ENCODE data around the gene SNF8. TPM values are rescaled to one million over a fixed set of nuclear protein-coding genes. Genes with fewer than 3 reads are reported as not detected.

The SNF8 gene
- total and polyA plus RNA-seq, 2 of the 4 experiments (the other 2 are of a cell fraction), result 171 to 181 TPM

GRCh38 chr17:48890086-48890485 lies 54.6 kb downstream of the SNF8 start:
- TF ChIP-seq CEBPB (IDR thresholded peaks at IDR 0.05; ENCODE audit: low read depth, low read length), result no peak
- no peak for TF ChIP-seq RAD21 (IDR thresholded peaks at IDR 0.05; ENCODE audit: low read length)
- TF ChIP-seq BHLHE40 (IDR thresholded peaks at IDR 0.05; ENCODE audit: low read depth, low read length), result no peak
- TF ChIP-seq NFE2L2 (IDR thresholded peaks at IDR 0.05; ENCODE audit: low read depth, low read length), result no peak
- no peak for TF ChIP-seq USF2 (IDR thresholded peaks at IDR 0.05; ENCODE audit: low read depth, low read length)
- Histone ChIP-seq H4K91ac (ENCODE audit: insufficient read depth, low read depth, low read length) (no peak overlapping the region), H3K14ac (replicated peaks; ENCODE audit: low read depth, low read length) (no peak overlapping the region), H2AK5ac (ENCODE audit: low read depth, low read length) (no peak overlapping the region), H2AFZ (replicated peaks; ENCODE audit: low read length, poor library complexity) (no peak overlapping the region), H3K27ac (ENCODE audit: insufficient read depth, low read length) (no peak overlapping the region), H2BK120ac (ENCODE audit: low read depth, low read length) (no peak overlapping the region), H3K27me3 (ENCODE audit: control insufficient read depth, insufficient read depth, low read length) (no peaks in the 10 kb centered on the region), H4K5ac (ENCODE audit: low read depth, low read length) (no peak overlapping the region), H3K79me1 (ENCODE audit: low read depth in 1 of 2, low read length in 2 of 2) (peaks cover 18 to 25% of the 10 kb centered on the region in 2 experiments; a peak in 3 of 4 replicates), H2AK9ac (replicated peaks; ENCODE audit: low read depth, low read length, poor library complexity) (no peak overlapping the region), H2BK15ac (ENCODE audit: low read depth, low read length) (no peak overlapping the region), H4K8ac (ENCODE audit: low read depth in 2 of 2, low read length in 2 of 2) (no peak overlapping the region), H3K4ac (ENCODE audit: low read depth, low read length) (no peak overlapping the region), H3K4me2 (ENCODE audit: low read depth, low read length) (no peak overlapping the region), H3K9me1 (ENCODE audit: insufficient read depth, low read length) (no peaks in the 10 kb centered on the region), H3K9me3 (ENCODE audit: control insufficient read depth, insufficient read depth, low read length) (no peaks in the 10 kb centered on the region), H3K23ac (ENCODE audit: low read depth, low read length) (no peak overlapping the region), H3K36me3 (ENCODE audit: control insufficient read depth, insufficient read depth, low read length) (peaks cover 2% of the 10 kb centered on the region; the same call in 1 of the 2 replicates), H4K20me1 (ENCODE audit: insufficient read depth, low read length) (no peaks in the 10 kb centered on the region), H3K4me3 (ENCODE audit: insufficient read depth, low read depth, low read length) (no peak overlapping the region), H3K56ac (ENCODE audit: extremely low read depth, insufficient read depth, low read length) (no peak overlapping the region), H2BK5ac (ENCODE audit: low read depth, low read length, poor library complexity, severe bottlenecking) (no peak overlapping the region), H3K18ac (ENCODE audit: low read depth, low read length) (no peak overlapping the region), H3K4me1 (ENCODE audit: control insufficient read depth, insufficient read depth, low read length) (peaks cover 1% of the 10 kb centered on the region; the same call in 1 of the 2 replicates), H2BK20ac (ENCODE audit: low read depth, low read length) (no peak overlapping the region), H3K9ac (ENCODE audit: low read depth, low read length) (no peak overlapping the region)
- CTCF ChIA-PET, result no interaction called here
- ATAC-seq (ENCODE audit: low read depth), result no peak
- BruUV-seq (replicated peaks), result no TSS peak
- in situ Hi-C loops (cut with MboI; ENCODE audit: low sequenced_read_pairs), result no loop called here
- DNase-seq, result no peak
- WGBS, 2 experiments (ENCODE audit: extremely low coverage in 2 of 2, insufficient read length in 1 of 2), result no CpG with 5 or more reads among the region's 2 CpGs
- intact Hi-C loops (cut with micrococcal nuclease), result no loop called here
- dilution Hi-C loops (cut with HindIII; ENCODE audit: low sequenced_read_pairs, unreplicated experiment), result no loop called here
- POLR2A ChIA-PET (ENCODE audit: unreplicated experiment), result no interaction called here
